BE2C (cell line): ENCODE data around the gene DYRK2.

Experiments
- DNase-seq: peaks from one replicate; pipeline ENCODE4 v3.0.0-alpha.2; 2020
- H3K27me3 ChIP-seq: fragments of 250-450 bp; sonication (Bioruptor Pico); 2 replicates; pipeline ENCODE4 v1.5.1; 2020; ENCODE audit warnings: mild to moderate bottlenecking
- H3K36me3 ChIP-seq: fragments of 250-450 bp; sonication (Bioruptor Pico); 2 replicates; pipeline ENCODE4 v1.5.1; 2020; ENCODE audit warnings: mild to moderate bottlenecking
- H3K4me1 ChIP-seq: fragments of 250-450 bp; sonication (Bioruptor Pico); 2 replicates; pipeline ENCODE4 v1.5.1; 2020
- H3K4me3 ChIP-seq: 2 replicates; pipeline ENCODE4 v1.5.1; 2011; ENCODE audit warnings: low read depth, low read length
- H3K9me3 ChIP-seq: fragments of 250-450 bp; sonication (Bioruptor Pico); 2 replicates; pipeline ENCODE4 v1.5.1; 2020
- TF ChIP-seq, protein P1 (sequence below): IDR thresholded peaks from 2 replicates; pipeline ENCODE4 v1.5.1; 2012; ENCODE audit warnings: mild to moderate bottlenecking, low read depth, low read length

The DYRK2 gene

DNA sequence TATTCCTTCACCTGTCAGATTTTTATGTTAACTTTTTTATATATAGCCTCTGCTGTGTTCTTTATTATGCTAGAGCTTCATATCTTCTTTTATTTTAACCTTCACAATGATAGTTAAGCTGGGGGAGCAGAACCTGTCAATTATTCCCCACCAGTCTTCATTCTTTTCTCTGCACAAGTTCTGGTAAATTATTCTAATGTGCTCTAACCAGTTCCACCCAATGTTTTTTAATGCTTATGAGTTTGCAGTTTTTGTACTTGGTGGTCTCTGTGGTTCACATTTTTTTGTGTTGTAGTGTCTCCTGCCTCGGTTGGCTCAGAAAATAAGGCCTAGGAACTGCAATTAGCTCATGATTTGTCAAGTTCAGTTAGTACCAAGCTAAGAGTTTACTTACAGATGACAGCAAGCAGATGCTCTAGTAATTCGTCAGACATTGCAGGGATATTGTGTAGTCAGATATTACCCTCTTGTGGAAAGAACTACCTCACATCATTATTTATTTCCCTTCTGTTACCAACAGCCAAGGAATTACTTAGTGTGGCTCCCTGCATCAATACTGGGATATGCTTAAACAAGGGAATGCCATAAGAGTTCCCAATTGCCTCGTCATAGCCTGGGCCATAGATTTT, 14.5 kb downstream of the DYRK2 start:
- Histone ChIP-seq H3K27me3 (no peaks in the 10 kb centered on the region), H3K36me3 (peaks cover 17% of the 10 kb centered on the region), H3K4me1 (peaks cover 22% of the 10 kb centered on the region), H3K4me3 (no peak overlapping the region), H3K9me3 (no peaks in the 10 kb centered on the region)
- TF ChIP-seq, protein P1, sequence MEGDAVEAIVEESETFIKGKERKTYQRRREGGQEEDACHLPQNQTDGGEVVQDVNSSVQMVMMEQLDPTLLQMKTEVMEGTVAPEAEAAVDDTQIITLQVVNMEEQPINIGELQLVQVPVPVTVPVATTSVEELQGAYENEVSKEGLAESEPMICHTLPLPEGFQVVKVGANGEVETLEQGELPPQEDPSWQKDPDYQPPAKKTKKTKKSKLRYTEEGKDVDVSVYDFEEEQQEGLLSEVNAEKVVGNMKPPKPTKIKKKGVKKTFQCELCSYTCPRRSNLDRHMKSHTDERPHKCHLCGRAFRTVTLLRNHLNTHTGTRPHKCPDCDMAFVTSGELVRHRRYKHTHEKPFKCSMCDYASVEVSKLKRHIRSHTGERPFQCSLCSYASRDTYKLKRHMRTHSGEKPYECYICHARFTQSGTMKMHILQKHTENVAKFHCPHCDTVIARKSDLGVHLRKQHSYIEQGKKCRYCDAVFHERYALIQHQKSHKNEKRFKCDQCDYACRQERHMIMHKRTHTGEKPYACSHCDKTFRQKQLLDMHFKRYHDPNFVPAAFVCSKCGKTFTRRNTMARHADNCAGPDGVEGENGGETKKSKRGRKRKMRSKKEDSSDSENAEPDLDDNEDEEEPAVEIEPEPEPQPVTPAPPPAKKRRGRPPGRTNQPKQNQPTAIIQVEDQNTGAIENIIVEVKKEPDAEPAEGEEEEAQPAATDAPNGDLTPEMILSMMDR: no peak
- no peak for DNase-seq

DNA sequence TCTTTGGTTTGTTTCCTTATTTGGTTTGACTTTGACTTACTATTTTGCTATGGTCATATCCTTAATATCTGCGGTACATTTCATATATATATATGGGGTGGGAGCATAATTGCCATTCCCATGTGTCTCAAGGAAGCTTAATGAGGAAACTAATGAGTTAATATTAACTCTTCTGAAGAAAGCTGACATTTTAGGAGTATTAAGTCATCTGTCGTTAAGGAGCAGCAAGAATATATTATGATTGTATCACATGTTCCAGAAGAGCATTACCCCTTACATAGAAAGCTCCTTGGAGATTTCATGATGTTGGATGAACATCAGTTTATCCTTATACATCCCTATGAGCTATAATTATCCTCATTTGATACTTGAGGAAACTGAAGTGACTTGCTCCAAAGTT, 15.6 kb downstream of the DYRK2 start:
- DNase-seq: no peak
- Histone ChIP-seq H3K27me3 (no peaks in the 10 kb centered on the region), H3K4me3 (no peak overlapping the region), H3K4me1 (peaks cover 22% of the 10 kb centered on the region), H3K9me3 (no peaks in the 10 kb centered on the region), H3K36me3 (peaks cover 5% of the 10 kb centered on the region)
- TF ChIP-seq, protein P1: no peak

DNA sequence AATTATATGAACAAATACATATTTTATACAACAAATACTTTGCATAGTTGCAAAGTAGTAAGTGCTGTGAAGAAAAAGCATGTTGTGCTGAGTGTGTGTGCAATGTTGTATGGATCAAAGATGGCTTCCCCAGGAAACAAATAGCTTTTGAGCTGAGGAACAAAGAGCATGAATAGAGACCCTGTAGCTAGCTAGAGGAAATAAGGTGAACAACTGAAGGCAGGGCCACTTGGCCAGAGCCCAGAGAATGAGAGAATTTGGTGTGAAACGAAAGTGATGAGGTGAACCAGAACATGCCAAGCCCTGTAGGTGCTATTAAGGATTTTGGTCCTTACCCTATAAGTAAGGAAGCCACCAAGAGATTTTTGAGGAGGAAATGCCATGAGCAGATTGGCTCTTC, 17.1 kb downstream of the DYRK2 start:
- no peaks in the 10 kb centered on the region for H3K9me3 ChIP-seq
- no peaks in the 10 kb centered on the region for H3K27me3 ChIP-seq
- TF ChIP-seq, protein P1: no peak
- no peak overlapping the region for H3K4me3 ChIP-seq
- H3K4me1 ChIP-seq: peaks cover 17% of the 10 kb centered on the region
- no peaks in the 10 kb centered on the region for H3K36me3 ChIP-seq
- no peak for DNase-seq

DNA sequence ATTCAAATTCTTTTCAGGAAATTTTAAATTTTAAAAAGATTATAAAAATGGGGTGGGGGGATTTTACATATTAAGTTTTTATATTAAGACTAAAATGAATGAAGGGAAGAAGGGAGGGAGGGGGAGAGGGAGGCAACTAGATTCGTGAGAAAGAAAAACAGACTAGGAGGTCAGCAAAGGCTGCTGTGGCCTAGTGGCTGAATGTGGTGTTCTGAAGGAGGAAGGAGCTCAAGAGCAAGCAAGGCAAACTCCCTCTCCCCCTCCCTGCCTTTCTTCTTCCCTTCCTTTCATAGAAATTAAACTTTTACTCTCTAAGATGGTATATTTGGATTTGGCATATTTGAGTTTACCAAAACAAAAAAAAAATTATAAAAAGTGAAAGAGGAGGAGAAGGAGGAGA, 18.1 kb downstream of the DYRK2 start:
- no peaks in the 10 kb centered on the region for H3K9me3 ChIP-seq
- H3K4me3 ChIP-seq: no peak overlapping the region
- no peaks in the 10 kb centered on the region for H3K36me3 ChIP-seq
- peaks cover 11% of the 10 kb centered on the region for H3K4me1 ChIP-seq
- no peak for DNase-seq
- TF ChIP-seq, protein P1: no peak
- H3K27me3 ChIP-seq: no peaks in the 10 kb centered on the region

DNA sequence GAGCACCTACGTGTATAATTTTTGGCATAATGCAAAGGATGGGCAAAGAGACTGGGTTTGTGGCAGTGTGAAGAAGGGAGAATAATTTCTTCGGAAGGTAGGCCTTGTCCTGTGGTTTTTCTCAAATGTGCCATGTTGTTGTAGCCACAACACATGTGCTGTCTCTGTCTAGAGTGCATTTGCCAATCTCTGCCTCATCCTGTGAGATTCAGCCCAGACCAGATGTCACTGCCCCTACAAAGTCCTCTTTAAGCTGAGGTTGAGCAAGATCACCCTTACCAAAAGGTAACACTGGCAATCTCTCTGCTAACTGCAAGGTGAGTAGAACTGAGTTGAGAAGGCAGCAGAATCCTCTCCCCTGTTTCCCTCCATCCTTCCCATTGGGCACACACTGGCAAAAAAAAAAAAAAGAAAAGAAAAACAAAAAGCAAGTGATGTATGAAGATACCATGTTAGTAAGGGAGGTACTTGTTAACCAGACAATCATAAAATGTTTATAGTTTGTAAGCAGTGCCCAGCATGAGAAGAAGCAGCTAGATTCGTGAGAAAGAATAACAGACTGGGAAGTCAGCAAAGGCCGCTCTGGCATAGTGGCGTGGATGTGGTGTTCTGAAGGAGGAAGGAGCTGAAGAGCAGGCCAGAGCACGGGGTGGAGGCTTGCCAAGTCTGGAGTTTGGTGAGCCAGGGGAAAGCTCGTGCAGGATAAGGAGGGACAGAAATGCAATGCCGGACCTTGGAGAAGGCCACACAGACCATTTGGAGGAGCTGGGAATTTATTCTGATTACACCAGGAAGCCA, 18.9 kb downstream of the DYRK2 start:
- Histone ChIP-seq H3K4me1 (peaks cover 5% of the 10 kb centered on the region), H3K4me3 (no peak overlapping the region)
- no peak for DNase-seq

More for the DNA sequence above, 18.9 kb downstream of the DYRK2 start:
- Histone ChIP-seq H3K27me3 (no peaks in the 10 kb centered on the region), H3K36me3 (no peaks in the 10 kb centered on the region), H3K9me3 (no peaks in the 10 kb centered on the region)
- TF ChIP-seq, protein P1: no peak
